HepG2 (cell line): ENCODE measurements around the gene JPH4. TPM values are rescaled to one million over a fixed set of nuclear protein-coding genes. Genes with fewer than 3 reads are reported as not detected.

ENCODE experiments used
- ATF7-NPFF ChIP-seq: sonication (generic); formaldehyde crosslinking; IDR thresholded peaks from 2 replicates; pipeline ENCODE4 v1.8.1; 2023; ENCODE audit warnings: mild to moderate bottlenecking, low read depth, missing genetic modification reagents, moderate library complexity
- BRCA1 ChIP-seq: sonication (generic); formaldehyde crosslinking; IDR thresholded peaks from 2 replicates; pipeline ENCODE4 v1.4.0; 2020; ENCODE audit warnings: missing genetic modification reagents
- HDAC6 ChIP-seq: fragments of 200-600 bp; sonication (generic); IDR thresholded peaks from 2 replicates; pipeline ENCODE4 v1.7.0; 2017; ENCODE audit warnings: mild to moderate bottlenecking, antibody characterized with exemption, low read length, low read depth
- HOXA3 ChIP-seq: sonication (generic); formaldehyde crosslinking; IDR thresholded peaks from 2 replicates; pipeline ENCODE4 v1.5.0; 2020; ENCODE audit warnings: missing genetic modification reagents
- LRRFIP1 ChIP-seq: sonication (generic); formaldehyde crosslinking; conservative IDR thresholded peaks from 2 replicates; pipeline ENCODE4 v1.4.0; 2020; ENCODE audit warnings: missing genetic modification reagents
- NFIB ChIP-seq: sonication (generic); formaldehyde crosslinking; IDR thresholded peaks from 2 replicates; pipeline ENCODE4 v1.9.0; 2021; ENCODE audit warnings: missing genetic modification reagents, mild to moderate bottlenecking, borderline replicate concordance
- ONECUT2 ChIP-seq: sonication (generic); formaldehyde crosslinking; IDR thresholded peaks from 2 replicates; pipeline ENCODE4 v1.4.0; 2020; ENCODE audit warnings: missing genetic modification reagents
- RAD21 ChIP-seq: fragments of 450-650 bp; formaldehyde crosslinking; IDR thresholded peaks from 2 replicates; pipeline ENCODE4 v1.5.0; 2020; ENCODE audit warnings: mild to moderate bottlenecking
- SOX6 ChIP-seq, 2 experiments: fragments of 450-650 bp in 1 of 2; sonication (generic) in 1 of 2; formaldehyde crosslinking in 1 of 2; IDR thresholded peaks; 2 replicates each; pipeline versions ENCODE4 v1.4.0 to v1.6.1; 2017 to 2020; ENCODE audit warnings: antibody characterized with exemption in 1 of 2, mild to moderate bottlenecking in 1 of 2, missing genetic modification reagents in 1 of 2
- YY1 ChIP-seq: IDR thresholded peaks from 2 replicates; pipeline ENCODE4 v1.6.1; 2011; ENCODE audit warnings: low read length, low read depth, moderate library complexity, mild to moderate bottlenecking; ENCODE audit not compliant: insufficient read depth, insufficient replicate concordance
- ZBTB21 ChIP-seq: sonication (generic); formaldehyde crosslinking; IDR thresholded peaks from 2 replicates; pipeline ENCODE4 v1.4.0; 2020; ENCODE audit warnings: missing genetic modification reagents
- ZBTB25 ChIP-seq: IDR thresholded peaks from 2 replicates; pipeline ENCODE4 v1.6.1; 2018; ENCODE audit warnings: missing genetic modification reagents
- ZNF282 ChIP-seq: fragments of 450-650 bp; IDR thresholded peaks from 2 replicates; pipeline ENCODE4 v1.6.1; 2018; ENCODE audit not compliant: partially characterized antibody
- ZNF333 ChIP-seq: sonication (generic); formaldehyde crosslinking; IDR thresholded peaks from 2 replicates; pipeline ENCODE4 v1.4.0; 2020; ENCODE audit warnings: mild to moderate bottlenecking, missing genetic modification reagents, borderline replicate concordance
- ZNF670 ChIP-seq: sonication (generic); formaldehyde crosslinking; IDR thresholded peaks from 2 replicates; pipeline ENCODE4 v1.8.0; 2022; ENCODE audit warnings: mild to moderate bottlenecking, missing genetic modification reagents, borderline replicate concordance
- ZNF747 ChIP-seq: sonication (generic); formaldehyde crosslinking; IDR thresholded peaks from 2 replicates; pipeline ENCODE4 v1.8.1; 2023; ENCODE audit warnings: missing genetic modification reagents, mild to moderate bottlenecking, borderline replicate concordance
- ZSCAN25 ChIP-seq: sonication (generic); formaldehyde crosslinking; IDR thresholded peaks from 2 replicates; pipeline ENCODE4 v1.8.0; 2022; ENCODE audit warnings: mild to moderate bottlenecking, missing genetic modification reagents
- polyA plus RNA-seq, 8 experiments: library from polyadenylated mRNA; depleted of rRNA in 3 of 8; stranded (reverse) in 7 of 8; unstranded in 1 of 8; fragments of >200 nt; fragmentation: Illumina TruSeq in 4 of 8; extraction: Trizol in 4 of 8; gene quantifications; 2 replicates each; pipeline versions ENCODE4 v1.2.1 to v1.2.3, GENCODE V29; 2011 to 2016; ENCODE audit warnings: low read depth in 4 of 8, missing spikeins in 1 of 8, mixed read lengths in 1 of 8; ENCODE audit not compliant: insufficient read depth in 1 of 8
- total RNA-seq, 5 experiments: library from RNA; depleted of rRNA; stranded (reverse); fragments of >200 nt; fragmentation: Illumina TruSeq; extraction: Trizol; gene quantifications; 2 replicates each; pipeline ENCODE4 v1.2.3, GENCODE V29; 2016; ENCODE audit warnings: low read depth in 1 of 5
- TF ChIP-seq, protein P1 (sequence below): sonication (generic); formaldehyde crosslinking; IDR thresholded peaks from 2 replicates; pipeline ENCODE4 v1.4.0; 2020; ENCODE audit warnings: missing genetic modification reagents
- TF ChIP-seq, protein P2 (sequence below): sonication (generic); formaldehyde crosslinking; IDR thresholded peaks from 2 replicates; pipeline ENCODE4 v1.8.1; 2023; ENCODE audit warnings: missing genetic modification reagents, mild to moderate bottlenecking, borderline replicate concordance
- TF ChIP-seq, protein P3 (sequence below): IDR thresholded peaks from 2 replicates; pipeline ENCODE4 v1.6.1; 2016; ENCODE audit warnings: low read depth, borderline replicate concordance
- TF ChIP-seq, protein P4 (sequence below): sonication (generic); formaldehyde crosslinking; IDR thresholded peaks from 2 replicates; pipeline ENCODE4 v1.4.0; 2020; ENCODE audit warnings: mild to moderate bottlenecking, missing genetic modification reagents, borderline replicate concordance

The JPH4 gene
- total and polyA plus RNA-seq, 2 of the 13 experiments (the other 11 are each of a cell fraction or from before 2014, with no cell fraction given), result 0.08 to 0.22 TPM

- TF ChIP-seq, protein P1, sequence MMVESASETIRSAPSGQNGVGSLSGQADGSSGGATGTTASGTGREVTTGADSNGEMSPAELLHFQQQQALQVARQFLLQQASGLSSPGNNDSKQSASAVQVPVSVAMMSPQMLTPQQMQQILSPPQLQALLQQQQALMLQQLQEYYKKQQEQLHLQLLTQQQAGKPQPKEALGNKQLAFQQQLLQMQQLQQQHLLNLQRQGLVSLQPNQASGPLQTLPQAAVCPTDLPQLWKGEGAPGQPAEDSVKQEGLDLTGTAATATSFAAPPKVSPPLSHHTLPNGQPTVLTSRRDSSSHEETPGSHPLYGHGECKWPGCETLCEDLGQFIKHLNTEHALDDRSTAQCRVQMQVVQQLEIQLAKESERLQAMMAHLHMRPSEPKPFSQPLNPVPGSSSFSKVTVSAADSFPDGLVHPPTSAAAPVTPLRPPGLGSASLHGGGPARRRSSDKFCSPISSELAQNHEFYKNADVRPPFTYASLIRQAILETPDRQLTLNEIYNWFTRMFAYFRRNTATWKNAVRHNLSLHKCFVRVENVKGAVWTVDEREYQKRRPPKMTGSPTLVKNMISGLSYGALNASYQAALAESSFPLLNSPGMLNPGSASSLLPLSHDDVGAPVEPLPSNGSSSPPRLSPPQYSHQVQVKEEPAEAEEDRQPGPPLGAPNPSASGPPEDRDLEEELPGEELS, result peak; percentile 75
- no peak for TF ChIP-seq ZBTB25
- peak; percentile 99 for TF ChIP-seq ONECUT2
- TF ChIP-seq ATF7-NPFF (CRISPR knock-in tag), result peak; percentile 87
- TF ChIP-seq, protein P2, sequence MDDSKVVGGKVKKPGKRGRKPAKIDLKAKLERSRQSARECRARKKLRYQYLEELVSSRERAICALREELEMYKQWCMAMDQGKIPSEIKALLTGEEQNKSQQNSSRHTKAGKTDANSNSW, result peak; percentile 65; the same call in 1 of the 2 replicates
- TF ChIP-seq ZSCAN25 (CRISPR knock-in tag), result peak; percentile 91
- no peak for TF ChIP-seq NFIB
- TF ChIP-seq BRCA1 (CRISPR knock-in tag), result peak; percentile 55; the same call in 1 of the 2 replicates
- TF ChIP-seq, protein P3, sequence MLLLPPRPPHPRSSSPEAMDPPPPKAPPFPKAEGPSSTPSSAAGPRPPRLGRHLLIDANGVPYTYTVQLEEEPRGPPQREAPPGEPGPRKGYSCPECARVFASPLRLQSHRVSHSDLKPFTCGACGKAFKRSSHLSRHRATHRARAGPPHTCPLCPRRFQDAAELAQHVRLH (CRISPR knock-in tag), result 0 out of 2 replicates have a peak, but pooled peaks have one; percentile 39
- TF ChIP-seq, protein P4, sequence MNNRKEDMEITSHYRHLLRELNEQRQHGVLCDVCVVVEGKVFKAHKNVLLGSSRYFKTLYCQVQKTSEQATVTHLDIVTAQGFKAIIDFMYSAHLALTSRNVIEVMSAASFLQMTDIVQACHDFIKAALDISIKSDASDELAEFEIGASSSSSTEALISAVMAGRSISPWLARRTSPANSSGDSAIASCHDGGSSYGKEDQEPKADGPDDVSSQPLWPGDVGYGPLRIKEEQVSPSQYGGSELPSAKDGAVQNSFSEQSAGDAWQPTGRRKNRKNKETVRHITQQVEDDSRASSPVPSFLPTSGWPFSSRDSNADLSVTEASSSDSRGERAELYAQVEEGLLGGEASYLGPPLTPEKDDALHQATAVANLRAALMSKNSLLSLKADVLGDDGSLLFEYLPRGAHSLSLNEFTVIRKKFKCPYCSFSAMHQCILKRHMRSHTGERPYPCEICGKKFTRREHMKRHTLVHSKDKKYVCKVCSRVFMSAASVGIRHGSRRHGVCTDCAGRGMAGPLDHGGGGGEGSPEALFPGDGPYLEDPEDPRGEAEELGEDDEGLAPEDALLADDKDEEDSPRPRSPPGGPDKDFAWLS (CRISPR knock-in tag), result peak; percentile 62; the same call in 1 of the 2 replicates
- 0 out of 2 replicates have a peak, but pooled peaks have one; percentile 30 for TF ChIP-seq ZBTB21 (CRISPR knock-in tag)
- TF ChIP-seq ZNF670 (CRISPR knock-in tag), result peak; percentile 85
- TF ChIP-seq HDAC6, result no peak
- TF ChIP-seq YY1, result peak; percentile 88
- TF ChIP-seq RAD21 (CRISPR knock-in tag), result peak; percentile 41
- 0 out of 2 replicates have a peak, but pooled peaks have one; percentile 76 for TF ChIP-seq ZNF333 (CRISPR knock-in tag)
- no peak for TF ChIP-seq LRRFIP1 (CRISPR knock-in tag)
- TF ChIP-seq HOXA3, result peak; percentile 87
- TF ChIP-seq ZNF282, result no peak
- TF ChIP-seq SOX6 (IDR thresholded peaks at IDR 0.05), result no peak
- peak; percentile 83 for TF ChIP-seq SOX6 (CRISPR knock-in tag; IDR thresholded peaks at IDR 0.05)
- TF ChIP-seq ZNF747 (CRISPR knock-in tag), result peak; percentile 78
Observed at GRCh38 chr14:23551266-23552028, 27.1 kb downstream of the JPH4 start, which contains the start of gene ZFHX2 (continued).
